Measurements from ENCODE around the gene SAPCD1. TPM values are rescaled to one million over a fixed set of nuclear protein-coding genes. Genes with fewer than 3 reads are reported as not detected.

Gene SAPCD1
- total and polyA plus RNA-seq, 2 donors (not counting 3 experiments of a cell fraction or from before 2014, with no cell fraction given) = 1.6 to 11.7 TPM

- Histone ChIP-seq H3K27ac (ENCODE audit: insufficient read depth, low read depth, low read length) (no peak overlapping the region), H3K9ac (replicated peaks; ENCODE audit: extremely low read depth, insufficient read depth, low read length) (no peak overlapping the region), H3K4me1 (ENCODE audit: control insufficient read depth, extremely low read depth, insufficient read depth, low read length) (no peaks in the 10 kb centered on the region), H3K9me3 (replicated peaks; ENCODE audit: control insufficient read depth, insufficient read depth, low read length) (no peaks in the 10 kb centered on the region), H2AFZ (ENCODE audit: low read depth, low read length) (no peak overlapping the region), H3K79me2 (ENCODE audit: control insufficient read depth, insufficient read depth, low read length) (no peaks in the 10 kb centered on the region), H3K36me3 (ENCODE audit: control insufficient read depth in 2 of 2, extremely low read depth in 1 of 2, insufficient read depth in 2 of 2, low read length in 2 of 2) (no peaks in the 10 kb centered on the region), H3K4me3 (replicated peaks in 1 of 3; ENCODE audit: insufficient read depth in 1 of 3, low read depth in 1 of 3, low read length in 3 of 3) (no peak overlapping the region), H4K20me1 (replicated peaks; ENCODE audit: control insufficient read depth, extremely low read depth, insufficient read depth, low read length) (no peaks in the 10 kb centered on the region), H3K27me3 (ENCODE audit: control insufficient read depth in 2 of 2, insufficient read depth in 2 of 2, low read length in 2 of 2) (no peaks in the 10 kb centered on the region), H3K4me2 (ENCODE audit: insufficient read depth, low read length) (no peak overlapping the region), H3K9me1 (replicated peaks; ENCODE audit: control insufficient read depth, extremely low read depth, insufficient read depth, low read length) (no peaks in the 10 kb centered on the region)
- no peak for TF ChIP-seq POLR2AphosphoS5 (IDR thresholded peaks at IDR 0.05; ENCODE audit: insufficient read depth, low read depth, low read length)
- no peak for TF ChIP-seq EZH2 (IDR thresholded peaks at IDR 0.05; ENCODE audit: borderline replicate concordance, low read depth, low read length, severe bottlenecking)
- DNase-seq (ENCODE audit: low read depth, low spot score) = no peak
- dilution Hi-C loops (cut with MboI; ENCODE audit: extremely low pct_ligation_motif_present, low sequenced_read_pairs) = no loop called here
- BruUV-seq (replicated peaks) = no TSS peak
- ChIA-PET CTCF (interaction anchor here (1.2 to 3.9 kb wide), 3 partner anchors 8 to 41 kb away, joined by 3 to 18 read pairs (median 4); no protein-coding TSS in a partner anchor), POLR2A (no interaction called here)
- intact Hi-C loops (cut with micrococcal nuclease) = no loop called here
- FAIRE-seq = peak; percentile 18
Measured at GRCh38 chr6:31750411-31751022, 11.9 kb upstream of the SAPCD1 start.

- no peak for DNase-seq (ENCODE audit: low read depth, low spot score)
- H3K9me3 ChIP-seq (replicated peaks; ENCODE audit: control insufficient read depth, insufficient read depth, low read length) = no peaks in the 10 kb centered on the region
- H4K20me1 ChIP-seq (replicated peaks; ENCODE audit: control insufficient read depth, extremely low read depth, insufficient read depth, low read length) = no peaks in the 10 kb centered on the region
- no peak overlapping the region for H3K9ac ChIP-seq (replicated peaks; ENCODE audit: extremely low read depth, insufficient read depth, low read length)
- H3K79me2 ChIP-seq (ENCODE audit: control insufficient read depth, insufficient read depth, low read length) = no peaks in the 10 kb centered on the region
- H3K4me1 ChIP-seq (ENCODE audit: control insufficient read depth, extremely low read depth, insufficient read depth, low read length) = no peaks in the 10 kb centered on the region
- no peak overlapping the region for H2AFZ ChIP-seq (ENCODE audit: low read depth, low read length)
- intact Hi-C loops (cut with micrococcal nuclease) = no loop called here
- no TSS peak for BruUV-seq (replicated peaks)
- ChIA-PET CTCF (interaction anchor here (0.7 to 3.9 kb wide), 7 partner anchors 14 to 50 kb away, joined by 3 to 18 read pairs (median 5); partner anchors contain the start of genes ABHD16A, DDAH2 and VARS1), POLR2A (no interaction called here)
- no peaks in the 10 kb centered on the region for H3K9me1 ChIP-seq (replicated peaks; ENCODE audit: control insufficient read depth, extremely low read depth, insufficient read depth, low read length)
- no peaks in the 10 kb centered on the region for H3K36me3 ChIP-seq (ENCODE audit: control insufficient read depth in 2 of 2, extremely low read depth in 1 of 2, insufficient read depth in 2 of 2, low read length in 2 of 2)
- no peaks in the 10 kb centered on the region for H3K27me3 ChIP-seq (ENCODE audit: control insufficient read depth in 2 of 2, insufficient read depth in 2 of 2, low read length in 2 of 2)
- H3K4me2 ChIP-seq (ENCODE audit: insufficient read depth, low read length) = no peak overlapping the region
- no peak for FAIRE-seq
- H3K4me3 ChIP-seq (replicated peaks in 1 of 3; ENCODE audit: insufficient read depth in 1 of 3, low read depth in 1 of 3, low read length in 3 of 3) = no peak overlapping the region
- no peak overlapping the region for H3K27ac ChIP-seq (ENCODE audit: insufficient read depth, low read depth, low read length)
- dilution Hi-C loops (cut with MboI; ENCODE audit: extremely low pct_ligation_motif_present, low sequenced_read_pairs) = no loop called here
- TF ChIP-seq POLR2A (IDR thresholded peaks at IDR 0.05; ENCODE audit: low read depth, low read length) (peak; percentile 18), CTCF (IDR thresholded peaks at IDR 0.05; ENCODE audit: extremely low read depth in 1 of 2, insufficient read depth in 1 of 2, low read depth in 1 of 2, low read length in 2 of 2) (no peak), EZH2 (IDR thresholded peaks at IDR 0.05; ENCODE audit: borderline replicate concordance, low read depth, low read length, severe bottlenecking) (no peak), JUN (IDR thresholded peaks at IDR 0.05; ENCODE audit: borderline replicate concordance, insufficient read depth, insufficient read length, low read depth) (no peak), FOS (IDR thresholded peaks at IDR 0.05; ENCODE audit: borderline replicate concordance, insufficient read depth, low read length) (peak; percentile 32), MAX (IDR thresholded peaks at IDR 0.05; ENCODE audit: insufficient read depth, insufficient read length) (no peak), MYC (IDR thresholded peaks at IDR 0.05; ENCODE audit: low read depth, low read length) (no peak)
Measured at GRCh38 chr6:31752739-31753319, 9.6 kb upstream of the SAPCD1 start.

Measured in endothelial cell of umbilical vein (primary cell).